Chondrocyte (in vitro differentiated cells): ENCODE data around the gene GABBR2. TPM values are rescaled to one million over a fixed set of nuclear protein-coding genes. Genes with fewer than 3 reads are reported as not detected.
"Not testable (repeated sequence)": the region's sequence is repeated elsewhere in the genome, so short reads cannot be mapped to it uniquely, and the experiment has no call there.

Source experiments
- DNase-seq: peaks from one replicate; pipeline ENCODE4 v3.0.0; 2021; ENCODE audit warnings: mixed read lengths, low spot score
- H3K27ac Mint-ChIP-seq: one replicate; pipeline ENCODE4 v1.8.0; 2021; ENCODE audit warnings: mild to moderate bottlenecking, moderate library complexity, mixed read lengths; ENCODE audit not compliant: unreplicated experiment
- H3K27me3 Mint-ChIP-seq: 2 replicates; pipeline ENCODE4 v1.8.0; 2021; ENCODE audit warnings: low read depth, mixed read lengths
- H3K36me3 Mint-ChIP-seq: 2 replicates; pipeline ENCODE4 v1.8.0; 2021; ENCODE audit warnings: low read depth, mixed read lengths
- H3K4me1 Mint-ChIP-seq: 2 replicates; pipeline ENCODE4 v1.8.0; 2021; ENCODE audit warnings: low read depth, mild to moderate bottlenecking, mixed read lengths
- H3K4me3 Mint-ChIP-seq: one replicate; pipeline ENCODE4 v1.8.0; 2021; ENCODE audit warnings: mild to moderate bottlenecking, moderate library complexity, mixed read lengths; ENCODE audit not compliant: unreplicated experiment
- H3K9me3 Mint-ChIP-seq: 2 replicates; pipeline ENCODE4 v1.8.0; 2021; ENCODE audit warnings: low read depth, mixed read lengths
- total RNA-seq: library from RNA; stranded (reverse); gene quantifications from 3 replicates; pipeline ENCODE4 v1.2.1, GENCODE V29; 2021
- TF ChIP-seq, protein P1 (sequence below): fragments of 200-600 bp; sonication (generic); IDR thresholded peaks from 2 replicates; pipeline ENCODE4 v1.5.0; 2021; ENCODE audit warnings: antibody characterized with exemption, mild to moderate bottlenecking, moderate library complexity

The GABBR2 gene
- total RNA-seq, 1 donor from 2014 or later = 0.12 TPM

DNA sequence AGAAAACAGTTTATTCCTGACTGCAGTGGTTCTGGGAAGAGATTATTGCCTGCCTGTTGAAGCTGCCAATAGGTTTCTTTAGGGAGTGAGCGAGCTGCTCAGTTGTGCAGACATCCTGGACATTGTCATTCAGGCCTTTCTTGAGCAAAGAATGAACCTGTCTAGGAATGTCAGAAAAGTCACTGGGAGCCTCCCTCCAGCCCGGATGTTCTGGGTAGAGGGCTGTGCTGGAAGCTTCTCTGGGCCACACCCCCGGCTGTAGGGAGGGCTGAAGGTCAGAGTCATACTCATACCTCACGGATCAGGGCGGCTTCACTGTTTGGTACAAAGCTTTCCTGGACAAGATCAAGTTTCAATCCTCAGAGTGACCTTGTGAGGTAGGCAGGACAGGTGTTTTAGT, 419.9 kb downstream of the GABBR2 start:
- no peak overlapping the region for H3K4me3 Mint-ChIP-seq
- TF ChIP-seq, protein P1, sequence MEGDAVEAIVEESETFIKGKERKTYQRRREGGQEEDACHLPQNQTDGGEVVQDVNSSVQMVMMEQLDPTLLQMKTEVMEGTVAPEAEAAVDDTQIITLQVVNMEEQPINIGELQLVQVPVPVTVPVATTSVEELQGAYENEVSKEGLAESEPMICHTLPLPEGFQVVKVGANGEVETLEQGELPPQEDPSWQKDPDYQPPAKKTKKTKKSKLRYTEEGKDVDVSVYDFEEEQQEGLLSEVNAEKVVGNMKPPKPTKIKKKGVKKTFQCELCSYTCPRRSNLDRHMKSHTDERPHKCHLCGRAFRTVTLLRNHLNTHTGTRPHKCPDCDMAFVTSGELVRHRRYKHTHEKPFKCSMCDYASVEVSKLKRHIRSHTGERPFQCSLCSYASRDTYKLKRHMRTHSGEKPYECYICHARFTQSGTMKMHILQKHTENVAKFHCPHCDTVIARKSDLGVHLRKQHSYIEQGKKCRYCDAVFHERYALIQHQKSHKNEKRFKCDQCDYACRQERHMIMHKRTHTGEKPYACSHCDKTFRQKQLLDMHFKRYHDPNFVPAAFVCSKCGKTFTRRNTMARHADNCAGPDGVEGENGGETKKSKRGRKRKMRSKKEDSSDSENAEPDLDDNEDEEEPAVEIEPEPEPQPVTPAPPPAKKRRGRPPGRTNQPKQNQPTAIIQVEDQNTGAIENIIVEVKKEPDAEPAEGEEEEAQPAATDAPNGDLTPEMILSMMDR = no peak
- H3K27ac Mint-ChIP-seq = no peak overlapping the region
- no peaks in the 10 kb centered on the region for H3K9me3 Mint-ChIP-seq
- no peaks in the 10 kb centered on the region for H3K36me3 Mint-ChIP-seq
- no peak for DNase-seq
- no peaks in the 10 kb centered on the region for H3K4me1 Mint-ChIP-seq
- peaks cover 19% of the 10 kb centered on the region for H3K27me3 Mint-ChIP-seq

DNA sequence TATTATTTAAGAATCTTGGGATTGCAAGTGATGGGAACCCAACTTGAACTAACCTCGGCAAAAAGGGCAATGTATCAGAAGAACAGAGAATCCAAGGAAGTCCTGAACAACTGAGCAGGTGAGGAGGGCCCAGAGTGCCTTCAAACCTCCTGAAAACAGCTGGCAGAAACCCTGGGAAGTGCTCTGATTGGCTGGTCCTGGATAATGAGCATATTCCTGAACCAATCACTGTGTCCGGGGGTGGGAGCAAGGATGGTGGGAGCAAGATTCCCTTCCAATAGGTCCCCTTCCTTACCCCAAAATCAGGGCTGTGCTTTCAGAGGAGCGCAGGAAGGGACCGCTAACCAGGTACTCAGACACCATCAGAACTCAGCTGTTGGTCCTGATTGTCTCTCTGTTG, 421.4 kb downstream of the GABBR2 start:
- Mint-ChIP-seq H3K27me3 (peaks cover 19% of the 10 kb centered on the region), H3K4me1 (no peaks in the 10 kb centered on the region), H3K4me3 (no peak overlapping the region), H3K36me3 (no peaks in the 10 kb centered on the region), H3K9me3 (no peaks in the 10 kb centered on the region), H3K27ac (no peak overlapping the region)
- DNase-seq = no peak
- TF ChIP-seq, protein P1 = no peak

DNA sequence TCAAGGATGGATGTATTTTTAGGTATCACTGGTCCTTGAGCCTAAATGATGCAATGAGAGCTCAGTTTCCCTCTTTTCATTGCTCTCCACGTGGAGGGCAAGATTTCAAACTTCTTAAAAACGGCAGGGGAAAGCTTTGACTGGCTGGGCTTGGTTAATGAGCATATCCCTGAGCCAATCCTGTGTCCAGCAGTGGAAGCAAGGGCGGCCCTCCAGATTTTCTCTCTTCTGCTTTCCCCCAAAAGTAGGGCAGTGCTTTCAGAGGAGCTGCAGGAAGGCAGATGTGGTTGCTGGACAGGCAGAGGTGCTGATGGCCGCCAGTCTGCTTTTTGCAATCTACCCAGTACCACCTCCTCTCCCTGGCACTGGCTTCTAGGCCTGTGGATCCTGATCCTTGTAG, 423.3 kb downstream of the GABBR2 start:
- Mint-ChIP-seq H3K36me3 (no peaks in the 10 kb centered on the region), H3K27ac (no peak overlapping the region), H3K4me1 (no peaks in the 10 kb centered on the region), H3K4me3 (no peak overlapping the region), H3K9me3 (no peaks in the 10 kb centered on the region), H3K27me3 (peaks cover 24% of the 10 kb centered on the region)
- DNase-seq = no peak
- TF ChIP-seq, protein P1 = no peak

DNA sequence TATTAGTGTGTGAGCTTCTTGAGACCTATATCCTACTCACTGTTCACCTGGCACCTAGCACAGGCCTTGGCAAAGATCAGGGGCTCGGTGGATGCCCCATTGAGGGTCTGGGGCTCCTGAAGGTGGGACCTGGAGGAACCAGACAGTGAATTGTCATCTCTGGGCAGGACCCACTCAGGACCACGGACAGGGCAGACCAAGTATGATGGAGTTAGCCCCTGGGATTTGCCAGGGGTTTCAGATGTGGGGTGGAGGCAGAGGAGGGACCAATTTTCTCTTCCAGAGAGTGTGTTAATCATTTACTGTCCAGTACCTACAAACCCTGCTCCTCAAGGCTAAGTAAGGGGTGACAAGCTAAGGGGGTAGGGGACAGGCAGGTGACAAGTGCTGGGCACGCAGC, 424.0 kb downstream of the GABBR2 start:
- Mint-ChIP-seq H3K27ac (no peak overlapping the region), H3K9me3 (no peaks in the 10 kb centered on the region), H3K4me1 (no peaks in the 10 kb centered on the region), H3K4me3 (no peak overlapping the region), H3K36me3 (no peaks in the 10 kb centered on the region), H3K27me3 (peaks cover 29% of the 10 kb centered on the region)
- TF ChIP-seq, protein P1 = no peak
- DNase-seq = no peak

DNA sequence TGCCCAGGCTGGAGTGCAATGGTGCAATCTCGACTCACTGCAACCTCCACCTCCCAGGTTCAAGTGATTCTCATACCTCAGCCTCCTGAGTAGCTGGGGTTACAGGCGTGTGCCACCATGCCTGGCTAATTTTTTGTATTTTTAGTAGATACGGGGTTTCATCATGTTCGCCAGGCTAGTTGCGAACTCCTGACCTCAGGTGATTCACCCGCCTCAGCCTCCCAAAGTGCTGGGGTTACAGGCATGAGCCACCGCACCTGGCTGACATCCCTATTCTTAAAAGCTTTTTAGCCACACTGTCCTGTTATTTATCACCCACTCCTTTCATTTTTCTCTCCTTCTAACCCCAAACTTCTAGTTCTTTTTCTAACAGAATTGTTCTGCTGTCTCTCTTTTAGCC, 425.6 kb downstream of the GABBR2 start:
- H3K9me3 Mint-ChIP-seq, DNase-seq, H3K36me3 Mint-ChIP-seq, H3K4me1 Mint-ChIP-seq, H3K27ac Mint-ChIP-seq, H3K4me3 Mint-ChIP-seq: not testable (repeated sequence)
- peaks cover 42% of the 10 kb centered on the region for H3K27me3 Mint-ChIP-seq

DNA sequence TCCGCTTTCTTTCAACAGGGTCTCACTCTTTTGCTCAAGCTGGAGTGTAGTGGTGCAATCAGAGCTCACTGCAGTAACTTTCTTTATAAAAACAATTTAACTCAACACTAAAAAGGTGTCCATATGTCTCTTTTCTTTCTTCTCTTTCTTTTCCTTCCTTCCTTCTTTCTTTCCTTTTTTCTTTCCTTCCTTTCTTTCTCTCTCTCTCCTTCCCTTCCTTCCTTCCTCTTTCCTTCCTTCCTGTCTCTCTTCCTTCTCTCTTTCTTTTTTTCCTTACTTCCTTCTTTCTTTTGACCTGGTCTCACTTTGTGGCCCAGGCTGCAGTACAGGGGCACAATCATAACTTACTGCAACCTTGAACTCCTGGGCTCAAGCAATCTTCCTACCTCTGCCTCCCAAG, 427.5 kb downstream of the GABBR2 start:
- Mint-ChIP-seq H3K36me3 (peaks cover 1% of the 10 kb centered on the region), H3K4me1 (no peaks in the 10 kb centered on the region), H3K27me3 (peaks cover 58% of the 10 kb centered on the region), H3K27ac (no peak overlapping the region), H3K9me3 (no peaks in the 10 kb centered on the region), H3K4me3 (no peak overlapping the region)
- TF ChIP-seq, protein P1 = no peak
- DNase-seq = no peak
